Hepatocyte (in vitro differentiated cells): Measurements from ENCODE around the gene WDPCP. TPM values are rescaled to one million over a fixed set of nuclear protein-coding genes. Genes with fewer than 3 reads are reported as not detected.

ENCODE experiments used
- DNase-seq: peaks from one replicate; pipeline ENCODE4 v3.0.0-alpha.2; 2016; ENCODE audit warnings: low spot score
- H2AFZ ChIP-seq: fragments of 200-600 bp; sonication (generic); 2 replicates; pipeline ENCODE4 v1.6.0; 2016; ENCODE audit warnings: antibody characterized with exemption, mild to moderate bottlenecking
- H3K27ac ChIP-seq: fragments of 200-600 bp; sonication (generic); 2 replicates; pipeline ENCODE4 v1.5.1; 2016; ENCODE audit warnings: mild to moderate bottlenecking
- H3K27me3 ChIP-seq: fragments of 200-600 bp; sonication (generic); 2 replicates; pipeline ENCODE4 v1.6.1; 2016
- H3K36me3 ChIP-seq: fragments of 200-600 bp; sonication (generic); replicated peaks from 2 replicates; pipeline ENCODE4 v1.5.1; 2016; ENCODE audit warnings: low read depth; ENCODE audit not compliant: insufficient read depth
- H3K4me1 ChIP-seq: fragments of 200-600 bp; sonication (generic); 2 replicates; pipeline ENCODE4 v1.5.1; 2016; ENCODE audit warnings: mild to moderate bottlenecking, moderate library complexity; ENCODE audit not compliant: insufficient read depth
- H3K4me2 ChIP-seq: fragments of 200-600 bp; sonication (generic); 2 replicates; pipeline ENCODE4 v1.6.0; 2016
- H3K4me3 ChIP-seq: fragments of 200-600 bp; sonication (generic); 2 replicates; pipeline ENCODE4 v1.5.1; 2016; ENCODE audit warnings: mild to moderate bottlenecking
- H3K79me2 ChIP-seq: fragments of 200-600 bp; sonication (generic); 2 replicates; pipeline ENCODE4 v1.6.0; 2017; ENCODE audit warnings: mild to moderate bottlenecking
- H3K9me2 ChIP-seq: fragments of 200-600 bp; sonication (generic); replicated peaks from 2 replicates; pipeline ENCODE4 v1.6.0; 2017; ENCODE audit warnings: mild to moderate bottlenecking; ENCODE audit not compliant: insufficient read depth
- H3K9me3 ChIP-seq: fragments of 200-600 bp; sonication (generic); 2 replicates; pipeline ENCODE4 v1.5.1; 2016; ENCODE audit warnings: low read depth, mild to moderate bottlenecking
- H4K20me1 ChIP-seq: fragments of 200-600 bp; sonication (generic); 2 replicates; pipeline ENCODE4 v1.6.0; 2016; ENCODE audit warnings: mild to moderate bottlenecking; ENCODE audit not compliant: insufficient read depth, poor library complexity, severe bottlenecking
- CTCF ChIP-seq: fragments of 200-600 bp; sonication (generic); IDR thresholded peaks from 2 replicates; pipeline ENCODE4 v1.5.1; 2016; ENCODE audit warnings: antibody characterized with exemption, mild to moderate bottlenecking; ENCODE audit not compliant: poor library complexity
- EZH2 ChIP-seq: fragments of 200-600 bp; sonication (generic); IDR thresholded peaks from 2 replicates; pipeline ENCODE4 v1.6.1; 2016; ENCODE audit warnings: antibody characterized with exemption, mild to moderate bottlenecking, borderline replicate concordance
- EZH2phosphoT487 ChIP-seq: fragments of 200-600 bp; sonication (generic); IDR thresholded peaks from one replicate; pipeline ENCODE4 v1.6.1; 2018; ENCODE audit warnings: antibody characterized with exemption, mild to moderate bottlenecking, low read depth, moderate library complexity; ENCODE audit not compliant: unreplicated experiment, severe bottlenecking
- WGBS: methylation state at CpG from one replicate; pipeline ENCODE4 v1.1.6; 2016; ENCODE audit warnings: low lambda C conversion rate; ENCODE audit errors: missing lambda C conversion rate; 5-methylcytosine and 5-hydroxymethylcytosine counted together
- polyA plus RNA-seq: library from polyadenylated mRNA; unstranded; fragments of >200 nt; fragmentation: Nextera tagmentation; extraction: Ambion mirVana; gene quantifications from 2 replicates; pipeline ENCODE4 v1.2.1, GENCODE V29; 2016
- total RNA-seq: library from RNA; depleted of rRNA; stranded (reverse); fragments of >200 nt; gene quantifications from 2 replicates; pipeline ENCODE4 v1.2.3, GENCODE V29; 2014

WDPCP gene
- total and polyA plus RNA-seq, 2 experiments from 2014 or later = 4.9 to 12.8 TPM

- Histone ChIP-seq H3K36me3 (no peaks in the 10 kb centered on the region), H3K27ac (no peak overlapping the region), H3K27me3 (no peaks in the 10 kb centered on the region), H3K4me2 (no peak overlapping the region), H2AFZ (no peak overlapping the region), H3K4me3 (no peak overlapping the region), H4K20me1 (no peaks in the 10 kb centered on the region), H3K9me2 (no peaks in the 10 kb centered on the region), H3K9me3 (no peaks in the 10 kb centered on the region), H3K79me2 (no peaks in the 10 kb centered on the region), H3K4me1 (no peaks in the 10 kb centered on the region)
- 64% methylated on average over 1 of the region's 1 CpG for WGBS
- DNase-seq = no peak
- no peak for TF ChIP-seq CTCF
- no peak for TF ChIP-seq EZH2phosphoT487
- TF ChIP-seq EZH2 = no peak
Measured at GRCh38 chr2:63093502-63093901, 494.8 kb downstream of the WDPCP start.

GRCh38 chr2:63092857-63093256 lies 495.4 kb downstream of the WDPCP start:
- no peaks in the 10 kb centered on the region for H4K20me1 ChIP-seq
- H3K4me1 ChIP-seq = no peaks in the 10 kb centered on the region
- H3K36me3 ChIP-seq = no peaks in the 10 kb centered on the region
- no peaks in the 10 kb centered on the region for H3K9me2 ChIP-seq
- H3K27me3 ChIP-seq = no peaks in the 10 kb centered on the region
- no peak overlapping the region for H3K4me3 ChIP-seq
- WGBS = 57% methylated on average over 1 of the region's 1 CpG
- no peaks in the 10 kb centered on the region for H3K79me2 ChIP-seq
- H2AFZ ChIP-seq = no peak overlapping the region
- no peak overlapping the region for H3K4me2 ChIP-seq
- TF ChIP-seq EZH2phosphoT487 (no peak), CTCF (no peak), EZH2 (no peak)
- no peaks in the 10 kb centered on the region for H3K9me3 ChIP-seq
- no peak for DNase-seq
- H3K27ac ChIP-seq = no peak overlapping the region

- Histone ChIP-seq H3K9me2 (no peaks in the 10 kb centered on the region), H3K9me3 (no peaks in the 10 kb centered on the region), H3K27me3 (no peaks in the 10 kb centered on the region), H4K20me1 (no peaks in the 10 kb centered on the region), H3K4me3 (no peak overlapping the region), H3K79me2 (no peaks in the 10 kb centered on the region), H3K4me1 (no peaks in the 10 kb centered on the region), H3K4me2 (no peak overlapping the region), H3K36me3 (no peaks in the 10 kb centered on the region), H2AFZ (no peak overlapping the region), H3K27ac (no peak overlapping the region)
- 91% methylated on average over 1 of the region's 1 CpG for WGBS
- no peak for DNase-seq
- no peak for TF ChIP-seq EZH2phosphoT487
- no peak for TF ChIP-seq EZH2
- no peak for TF ChIP-seq CTCF
Measured at GRCh38 chr2:63092401-63092800, 495.9 kb downstream of the WDPCP start.

GRCh38 chr2:63086687-63087086 lies 501.6 kb downstream of the WDPCP start:
- no peaks in the 10 kb centered on the region for H3K27me3 ChIP-seq

More at GRCh38 chr2:63086687-63087086, 501.6 kb downstream of the WDPCP start:
- H3K4me1 ChIP-seq = no peaks in the 10 kb centered on the region
- DNase-seq = no peak
- H2AFZ ChIP-seq = no peak overlapping the region
- no peak overlapping the region for H3K4me2 ChIP-seq
- H3K36me3 ChIP-seq = no peaks in the 10 kb centered on the region
- no peak for TF ChIP-seq EZH2phosphoT487
- TF ChIP-seq CTCF = no peak
- no peak for TF ChIP-seq EZH2
- H3K27ac ChIP-seq = no peak overlapping the region
- no peaks in the 10 kb centered on the region for H3K9me2 ChIP-seq
- H3K9me3 ChIP-seq = no peaks in the 10 kb centered on the region
- no peaks in the 10 kb centered on the region for H4K20me1 ChIP-seq
- WGBS = 51% methylated on average over 1 of the region's 1 CpG
- H3K4me3 ChIP-seq = no peak overlapping the region
- no peaks in the 10 kb centered on the region for H3K79me2 ChIP-seq
